HG03460 (cell line): Measurements from ENCODE around the gene ENDOD1.
"Not testable (repeated sequence)": the region's sequence is repeated elsewhere in the genome, so short reads cannot be mapped to it uniquely, and the experiment has no call there.

Experiments
- ATAC-seq: cut with Tn5 transposase; IDR thresholded peaks from one replicate; pipeline ENCODE4 v1.9.1; 2021; ENCODE audit not compliant: unreplicated experiment

Gene ENDOD1, protein sequence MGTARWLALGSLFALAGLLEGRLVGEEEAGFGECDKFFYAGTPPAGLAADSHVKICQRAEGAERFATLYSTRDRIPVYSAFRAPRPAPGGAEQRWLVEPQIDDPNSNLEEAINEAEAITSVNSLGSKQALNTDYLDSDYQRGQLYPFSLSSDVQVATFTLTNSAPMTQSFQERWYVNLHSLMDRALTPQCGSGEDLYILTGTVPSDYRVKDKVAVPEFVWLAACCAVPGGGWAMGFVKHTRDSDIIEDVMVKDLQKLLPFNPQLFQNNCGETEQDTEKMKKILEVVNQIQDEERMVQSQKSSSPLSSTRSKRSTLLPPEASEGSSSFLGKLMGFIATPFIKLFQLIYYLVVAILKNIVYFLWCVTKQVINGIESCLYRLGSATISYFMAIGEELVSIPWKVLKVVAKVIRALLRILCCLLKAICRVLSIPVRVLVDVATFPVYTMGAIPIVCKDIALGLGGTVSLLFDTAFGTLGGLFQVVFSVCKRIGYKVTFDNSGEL

GRCh38 chr11:95089620-95090542 is at the start of gene ENDOD1:
TSS of gene ENDOD1 (plus strand) at chr11:95089846. CDS start at chr11:95089928, 82 bp downstream.
- ATAC-seq = peak; percentile 81

GRCh38 chr11:95042239-95042638 is 47.4 kb upstream of the ENDOD1 start:
- no peak for ATAC-seq

GRCh38 chr11:95042906-95043305 is 46.7 kb upstream of the ENDOD1 start:
- ATAC-seq = no peak

DNA sequence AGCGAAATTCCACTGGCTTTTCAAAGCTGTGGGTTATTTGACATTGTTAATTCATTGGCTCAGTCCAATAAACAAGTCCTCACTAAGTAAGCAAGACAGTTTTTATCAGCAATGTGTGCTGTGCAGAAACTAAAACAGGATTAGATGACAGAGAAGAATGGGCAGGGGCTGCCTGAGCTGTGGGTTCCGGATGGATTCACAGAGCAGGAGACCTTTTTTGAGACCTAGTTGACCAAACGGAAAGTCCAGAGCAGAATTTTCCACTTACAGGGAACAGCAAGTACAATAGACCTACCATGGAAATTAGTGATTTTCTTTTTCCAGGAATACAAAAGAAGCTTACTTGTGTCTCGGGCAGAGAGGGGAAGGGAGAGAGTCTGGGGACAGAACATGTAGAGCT is 45.6 kb upstream of the ENDOD1 start:
- no peak for ATAC-seq

GRCh38 chr11:95045812-95046211 is 43.8 kb upstream of the ENDOD1 start:
- ATAC-seq = no peak

GRCh38 chr11:95049122-95049521 is 40.5 kb upstream of the ENDOD1 start, which contains the start of gene KDM4F:
TSS of gene KDM4F (plus strand) at chr11:95049422.
- ATAC-seq = not testable (repeated sequence)

GRCh38 chr11:95050595-95051202 is 38.9 kb upstream of the ENDOD1 start:
- no peak for ATAC-seq

- ATAC-seq = no peak
Observed at GRCh38 chr11:95054356-95054755, 35.3 kb upstream of the ENDOD1 start.

- peak; percentile 98 for ATAC-seq
Observed at GRCh38 chr11:95055283-95055897, 34.3 kb upstream of the ENDOD1 start.

- ATAC-seq = no peak
Observed at GRCh38 chr11:95057959-95058358, 31.7 kb upstream of the ENDOD1 start.

GRCh38 chr11:95058621-95059020 is 31.0 kb upstream of the ENDOD1 start:
- no peak for ATAC-seq

- no peak for ATAC-seq
Observed at GRCh38 chr11:95059046-95059445, 30.6 kb upstream of the ENDOD1 start.

- no peak for ATAC-seq
Observed at GRCh38 chr11:95065336-95065735, 24.3 kb upstream of the ENDOD1 start.

DNA sequence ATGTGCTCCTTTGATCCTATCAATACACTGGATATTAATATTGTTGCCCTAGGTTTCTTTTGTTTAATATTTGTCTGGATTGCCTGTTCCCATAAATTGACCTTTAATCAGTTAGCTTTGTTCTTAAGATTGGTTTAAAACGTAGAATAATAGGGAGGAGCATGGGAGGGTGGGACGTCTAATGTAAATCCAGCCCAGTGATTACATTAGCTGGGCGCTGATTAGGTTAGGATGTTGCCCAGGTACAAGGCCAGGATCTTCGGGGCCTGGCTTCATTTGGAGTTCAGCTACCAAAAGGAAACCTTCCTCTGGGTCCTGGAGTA is 23.0 kb upstream of the ENDOD1 start, which contains the start of gene SRSF8:
SRSF8 (plus strand) TSS at position 204 of the 323 bp plus-strand sequence. CDS start 308 bp downstream, outside the sequence.
- ATAC-seq = peak; percentile 38

DNA sequence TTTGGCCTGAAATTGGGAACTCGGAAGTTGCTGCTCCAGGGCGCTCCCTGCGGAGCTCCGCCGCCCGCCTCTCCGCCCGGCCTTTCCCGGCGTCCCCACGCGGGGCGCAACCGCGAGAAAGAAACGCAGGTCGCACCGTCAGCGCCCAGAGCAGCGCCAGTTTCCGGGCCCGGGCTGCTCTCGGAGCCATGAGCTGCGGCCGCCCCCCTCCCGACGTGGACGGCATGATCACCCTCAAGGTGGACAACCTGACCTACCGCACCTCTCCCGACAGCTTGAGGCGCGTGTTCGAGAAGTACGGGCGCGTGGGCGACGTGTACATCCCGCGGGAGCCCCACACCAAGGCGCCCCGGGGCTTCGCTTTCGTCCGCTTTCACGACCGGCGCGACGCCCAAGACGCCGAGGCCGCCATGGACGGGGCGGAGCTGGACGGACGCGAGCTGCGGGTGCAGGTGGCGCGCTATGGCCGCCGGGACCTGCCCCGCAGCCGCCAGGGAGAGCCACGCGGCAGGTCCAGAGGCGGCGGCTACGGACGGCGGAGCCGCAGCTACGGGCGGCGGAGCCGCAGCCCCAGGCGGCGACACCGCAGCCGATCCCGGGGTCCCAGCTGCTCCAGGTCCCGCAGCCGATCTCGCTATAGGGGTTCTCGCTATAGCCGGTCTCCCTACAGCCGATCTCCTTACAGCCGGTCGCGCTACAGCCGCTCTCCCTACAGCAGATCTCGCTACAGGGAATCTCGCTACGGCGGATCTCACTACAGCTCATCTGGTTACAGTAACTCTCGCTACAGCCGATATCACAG is 22.4 kb upstream of the ENDOD1 start:
- peak; percentile 51 for ATAC-seq

- ATAC-seq = no peak
Observed at GRCh38 chr11:95067841-95068219, 21.8 kb upstream of the ENDOD1 start.

DNA sequence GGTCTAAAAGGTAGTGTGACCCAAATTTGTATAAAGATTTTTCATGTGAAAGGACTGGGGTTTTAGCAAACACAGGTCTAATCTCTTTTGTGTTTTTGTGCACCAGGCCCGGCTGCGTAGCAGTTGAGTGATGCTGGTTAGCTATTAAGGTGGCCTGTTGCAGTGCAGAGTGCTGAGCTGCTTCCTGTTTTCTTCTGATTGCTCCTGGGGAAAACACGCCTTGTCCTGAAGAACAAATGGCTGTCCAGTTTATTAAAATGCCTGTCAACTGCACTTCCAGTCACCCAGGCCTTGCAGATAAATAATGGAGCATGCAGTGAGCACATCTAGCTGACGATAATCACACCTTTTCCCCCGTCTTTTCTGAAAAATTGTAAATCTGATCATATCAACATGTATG is 21.1 kb upstream of the ENDOD1 start:
- ATAC-seq = peak; percentile 67

DNA sequence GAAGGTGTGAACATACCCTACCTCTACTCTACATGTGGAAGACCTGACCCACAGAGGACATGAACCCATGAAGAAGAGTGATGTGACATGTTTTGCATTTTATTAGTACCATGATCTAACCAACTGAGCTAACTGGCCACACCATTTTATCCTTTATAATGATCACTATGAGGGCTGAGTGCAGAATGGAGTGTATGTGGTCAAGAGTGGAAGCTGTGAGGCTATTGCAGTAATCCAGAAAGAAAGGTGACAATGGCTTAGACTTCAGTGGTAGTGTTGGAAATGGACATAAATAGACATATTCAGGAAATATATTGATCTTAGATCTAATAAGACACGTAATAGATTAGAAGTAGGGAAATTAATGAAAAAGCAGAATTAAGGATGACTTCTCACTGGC is 19.2 kb upstream of the ENDOD1 start:
- ATAC-seq = no peak

- no peak for ATAC-seq
Observed at GRCh38 chr11:95072948-95073347, 16.7 kb upstream of the ENDOD1 start.
